ENCODE data around the gene APLP2.

APLP2 gene

GRCh38 chr11:130070109-130070845, 583 bp downstream of the APLP2 start:
- TF ChIP-seq PPARA (CRISPR knock-in tag; IDR thresholded peaks at IDR 0.05; ENCODE audit: borderline replicate concordance) (no peak), ARNTL (CRISPR knock-in tag; IDR thresholded peaks at IDR 0.05; ENCODE audit: borderline replicate concordance, low read depth) (no peak), CREB5 (CRISPR knock-in tag; IDR thresholded peaks at IDR 0.05; ENCODE audit: low read depth) (no peak), OSR1 (CRISPR knock-in tag; IDR thresholded peaks at IDR 0.05) (no peak), ZNF70 (CRISPR knock-in tag; IDR thresholded peaks at IDR 0.05) (no peak), ZNF565 (CRISPR knock-in tag; conservative IDR thresholded peaks at IDR 0.05; ENCODE audit: low read depth) (no peak), ZFP3 (CRISPR knock-in tag; IDR thresholded peaks at IDR 0.05) (no peak), SNAI2 (CRISPR knock-in tag; IDR thresholded peaks at IDR 0.05) (no peak)
- ATAC-seq, result peak; percentile 6; the same call in 2 of the 3 replicates

- ATAC-seq, result peak; percentile 26
- TF ChIP-seq ARNTL (CRISPR knock-in tag; IDR thresholded peaks at IDR 0.05; ENCODE audit: borderline replicate concordance, low read depth), result no peak
- no peak for TF ChIP-seq GLIS3 (CRISPR knock-in tag; IDR thresholded peaks at IDR 0.05)
- TF ChIP-seq POU6F1 (CRISPR knock-in tag; IDR thresholded peaks at IDR 0.05; ENCODE audit: borderline replicate concordance, low read depth), result no peak
- TF ChIP-seq CREB5 (CRISPR knock-in tag; IDR thresholded peaks at IDR 0.05; ENCODE audit: low read depth), result no peak
- TF ChIP-seq ESRRG (CRISPR knock-in tag; IDR thresholded peaks at IDR 0.05), result no peak
- TF ChIP-seq RARB (CRISPR knock-in tag; IDR thresholded peaks at IDR 0.05), result no peak
- no peak for TF ChIP-seq TOX (CRISPR knock-in tag; IDR thresholded peaks at IDR 0.05; ENCODE audit: borderline replicate concordance)
- TF ChIP-seq OSR1 (CRISPR knock-in tag; IDR thresholded peaks at IDR 0.05), result no peak
- no peak for TF ChIP-seq ISL1 (CRISPR knock-in tag; IDR thresholded peaks at IDR 0.05)
- TF ChIP-seq ZNF565 (CRISPR knock-in tag; conservative IDR thresholded peaks at IDR 0.05; ENCODE audit: low read depth), result no peak
- TF ChIP-seq ZFP3 (CRISPR knock-in tag; IDR thresholded peaks at IDR 0.05), result no peak
Observed at GRCh38 chr11:130070846-130071200, 1.1 kb downstream of the APLP2 start.

- TF ChIP-seq TOX (CRISPR knock-in tag; IDR thresholded peaks at IDR 0.05; ENCODE audit: borderline replicate concordance) (no peak), SNAI2 (CRISPR knock-in tag; IDR thresholded peaks at IDR 0.05) (no peak), ZFP30 (CRISPR knock-in tag; IDR thresholded peaks at IDR 0.05) (no peak), ZNF70 (CRISPR knock-in tag; IDR thresholded peaks at IDR 0.05) (no peak), ISL1 (CRISPR knock-in tag; IDR thresholded peaks at IDR 0.05) (no peak), RARB (CRISPR knock-in tag; IDR thresholded peaks at IDR 0.05) (no peak), ZFP3 (CRISPR knock-in tag; IDR thresholded peaks at IDR 0.05) (no peak), GLIS3 (CRISPR knock-in tag; IDR thresholded peaks at IDR 0.05) (no peak), CREB5 (CRISPR knock-in tag; IDR thresholded peaks at IDR 0.05; ENCODE audit: low read depth) (no peak), PPARA (CRISPR knock-in tag; IDR thresholded peaks at IDR 0.05; ENCODE audit: borderline replicate concordance) (no peak), TSHZ2 (CRISPR knock-in tag; IDR thresholded peaks at IDR 0.05) (no peak), TCF4 (CRISPR knock-in tag; IDR thresholded peaks at IDR 0.05; ENCODE audit: borderline replicate concordance) (no peak), OSR1 (CRISPR knock-in tag; IDR thresholded peaks at IDR 0.05) (no peak), PATZ1 (CRISPR knock-in tag; IDR thresholded peaks at IDR 0.05; ENCODE audit: borderline replicate concordance) (no peak), ZC3H10 (CRISPR knock-in tag; IDR thresholded peaks at IDR 0.05) (no peak), CSDC2 (CRISPR knock-in tag; IDR thresholded peaks at IDR 0.05) (no peak), ARNTL (CRISPR knock-in tag; IDR thresholded peaks at IDR 0.05; ENCODE audit: borderline replicate concordance, low read depth) (no peak)
- ATAC-seq, result no peak
Observed at GRCh38 chr11:130071211-130071712, 1.6 kb downstream of the APLP2 start.

Data from SK-N-SH treated with all-trans-retinoic acid at 6 μM for 48 hours (cell line).